DND-41 (cell line): Measurements from ENCODE around the gene VASP.
A peak's percentile ranks its signal among the peaks of the same experiment; 100 is the strongest.

Experiments
- EZH2 ChIP-seq: IDR thresholded peaks from 3 replicates; pipeline ENCODE4 v1.6.1; 2012; ENCODE audit warnings: borderline replicate concordance, low read depth, mild to moderate bottlenecking, moderate library complexity, low read length, inconsistent platforms; ENCODE audit not compliant: severe bottlenecking
- TF ChIP-seq, protein P1 (sequence below): IDR thresholded peaks from 2 replicates; pipeline ENCODE4 v1.5.1; 2012; ENCODE audit warnings: borderline replicate concordance, low read length, moderate library complexity, mild to moderate bottlenecking; ENCODE audit not compliant: poor library complexity, severe bottlenecking; ENCODE audit errors: extremely low read depth

DNA sequence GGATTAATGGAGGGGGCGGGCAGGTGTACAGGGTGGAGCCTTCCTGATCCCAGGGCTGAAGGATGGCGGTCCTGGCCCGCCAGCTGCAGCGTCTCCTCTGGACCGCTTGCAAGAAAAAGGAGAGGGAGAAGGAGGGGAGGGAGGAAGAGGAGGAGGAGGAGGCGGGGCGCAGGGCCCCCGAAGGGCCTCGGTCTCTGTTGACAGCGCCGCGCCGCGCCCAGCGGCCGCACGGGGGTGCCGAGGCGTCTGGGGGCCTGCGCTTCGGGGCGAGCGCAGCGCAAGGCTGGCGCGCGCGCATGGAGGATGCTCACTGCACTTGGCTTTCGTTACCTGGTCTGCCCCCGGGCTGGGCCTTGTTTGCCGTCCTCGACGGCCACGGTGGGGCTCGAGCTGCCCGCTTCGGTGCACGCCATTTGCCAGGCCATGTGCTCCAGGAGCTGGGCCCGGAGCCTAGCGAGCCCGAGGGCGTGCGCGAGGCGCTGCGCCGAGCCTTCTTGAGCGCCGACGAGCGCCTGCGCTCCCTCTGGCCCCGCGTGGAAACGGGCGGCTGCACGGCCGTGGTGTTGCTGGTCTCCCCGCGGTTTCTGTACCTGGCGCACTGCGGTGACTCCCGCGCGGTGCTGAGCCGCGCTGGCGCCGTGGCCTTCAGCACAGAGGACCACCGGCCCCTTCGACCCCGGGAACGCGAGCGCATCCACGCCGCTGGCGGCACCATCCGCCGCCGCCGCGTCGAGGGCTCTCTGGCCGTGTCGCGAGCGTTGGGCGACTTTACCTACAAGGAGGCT is 8.7 kb upstream of the VASP start, which contains the start of gene PPM1N:
- TF ChIP-seq EZH2: no peak
- TF ChIP-seq, protein P1, sequence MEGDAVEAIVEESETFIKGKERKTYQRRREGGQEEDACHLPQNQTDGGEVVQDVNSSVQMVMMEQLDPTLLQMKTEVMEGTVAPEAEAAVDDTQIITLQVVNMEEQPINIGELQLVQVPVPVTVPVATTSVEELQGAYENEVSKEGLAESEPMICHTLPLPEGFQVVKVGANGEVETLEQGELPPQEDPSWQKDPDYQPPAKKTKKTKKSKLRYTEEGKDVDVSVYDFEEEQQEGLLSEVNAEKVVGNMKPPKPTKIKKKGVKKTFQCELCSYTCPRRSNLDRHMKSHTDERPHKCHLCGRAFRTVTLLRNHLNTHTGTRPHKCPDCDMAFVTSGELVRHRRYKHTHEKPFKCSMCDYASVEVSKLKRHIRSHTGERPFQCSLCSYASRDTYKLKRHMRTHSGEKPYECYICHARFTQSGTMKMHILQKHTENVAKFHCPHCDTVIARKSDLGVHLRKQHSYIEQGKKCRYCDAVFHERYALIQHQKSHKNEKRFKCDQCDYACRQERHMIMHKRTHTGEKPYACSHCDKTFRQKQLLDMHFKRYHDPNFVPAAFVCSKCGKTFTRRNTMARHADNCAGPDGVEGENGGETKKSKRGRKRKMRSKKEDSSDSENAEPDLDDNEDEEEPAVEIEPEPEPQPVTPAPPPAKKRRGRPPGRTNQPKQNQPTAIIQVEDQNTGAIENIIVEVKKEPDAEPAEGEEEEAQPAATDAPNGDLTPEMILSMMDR: peak; percentile 25
